GM12874 (cell line): ENCODE measurements around the gene ZBTB42.

ENCODE experiments used
- CTCF ChIP-seq: IDR thresholded peaks from 2 replicates; pipeline ENCODE4 v1.5.1; 2011; ENCODE audit warnings: low read depth, mild to moderate bottlenecking, control low read depth, low read length, moderate library complexity; ENCODE audit not compliant: insufficient read depth

ZBTB42 gene

DNA sequence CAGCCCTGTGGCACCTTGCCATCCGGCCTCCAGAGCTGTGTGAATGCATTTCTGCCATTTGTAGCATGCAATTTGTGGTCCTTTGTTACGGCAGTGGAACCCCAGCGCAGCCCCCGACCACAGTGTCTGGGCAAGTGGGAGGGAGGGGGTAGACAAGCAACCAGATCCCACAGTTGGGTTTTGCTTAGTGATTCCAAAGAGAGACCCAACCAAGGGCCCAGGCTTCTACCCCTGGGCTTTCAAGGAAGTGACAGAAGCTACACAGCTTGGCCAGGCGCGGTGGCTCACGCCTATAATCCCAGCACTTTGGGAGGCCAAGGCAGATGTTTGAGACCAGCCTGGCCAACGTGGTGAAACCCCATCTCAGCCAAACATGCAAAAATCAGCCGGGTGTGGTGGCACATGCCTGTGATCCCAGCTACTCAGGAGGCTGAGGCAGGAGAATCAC is 17.8 kb downstream of the ZBTB42 start:
- no peak for TF ChIP-seq CTCF

DNA sequence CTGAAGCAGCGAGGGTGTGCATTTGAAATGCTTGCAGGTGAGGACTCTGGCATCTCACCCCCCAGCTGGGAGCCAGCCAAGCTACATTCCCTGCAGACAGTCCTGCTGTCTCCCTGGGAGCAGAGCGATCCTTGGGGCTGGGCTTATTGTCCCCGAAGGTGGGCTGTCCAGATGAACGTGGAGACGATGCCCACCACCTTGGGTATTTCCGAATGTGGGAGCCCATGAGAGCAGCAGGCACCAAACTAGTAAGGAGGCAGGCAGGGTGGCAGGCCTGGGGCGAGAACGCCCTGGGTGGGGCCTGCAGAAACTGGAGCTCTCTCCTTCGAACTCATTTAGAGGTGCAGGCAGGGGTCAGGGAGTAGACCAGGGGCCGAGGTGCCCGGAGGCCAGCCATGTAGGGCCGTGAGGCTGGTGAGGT is 18.5 kb downstream of the ZBTB42 start:
- TF ChIP-seq CTCF = no peak

DNA sequence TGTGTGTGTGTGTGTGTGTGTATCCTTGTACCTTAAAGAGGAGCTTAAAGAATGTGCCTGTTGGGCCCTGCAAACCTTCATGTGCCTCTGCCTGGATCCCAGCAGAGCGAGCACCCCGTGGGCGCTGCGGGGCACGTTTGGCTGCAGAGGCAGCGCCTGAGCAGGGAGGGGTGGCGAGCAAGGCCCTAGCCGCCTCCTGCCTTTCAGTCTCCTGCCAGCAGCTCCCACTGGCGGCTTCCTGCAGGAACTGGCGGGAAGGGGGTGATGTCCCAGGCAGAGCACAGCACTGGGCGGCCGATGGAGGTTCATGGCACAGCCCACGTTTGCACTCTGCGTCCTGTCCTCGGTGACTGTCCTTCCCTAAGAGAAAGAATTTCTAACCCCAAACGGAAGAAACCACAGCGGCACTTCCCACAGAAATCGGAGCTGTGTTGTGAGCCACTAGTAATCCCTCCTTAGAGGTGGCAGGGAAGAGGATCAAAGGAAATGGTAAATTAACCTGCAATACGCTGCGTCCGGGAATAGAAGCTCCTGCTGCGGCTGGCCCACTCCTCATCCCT is 19.8 kb downstream of the ZBTB42 start:
- TF ChIP-seq CTCF = no peak

GRCh38 chr14:104821229-104821945 is 20.5 kb downstream of the ZBTB42 start:
- no peak for TF ChIP-seq CTCF

DNA sequence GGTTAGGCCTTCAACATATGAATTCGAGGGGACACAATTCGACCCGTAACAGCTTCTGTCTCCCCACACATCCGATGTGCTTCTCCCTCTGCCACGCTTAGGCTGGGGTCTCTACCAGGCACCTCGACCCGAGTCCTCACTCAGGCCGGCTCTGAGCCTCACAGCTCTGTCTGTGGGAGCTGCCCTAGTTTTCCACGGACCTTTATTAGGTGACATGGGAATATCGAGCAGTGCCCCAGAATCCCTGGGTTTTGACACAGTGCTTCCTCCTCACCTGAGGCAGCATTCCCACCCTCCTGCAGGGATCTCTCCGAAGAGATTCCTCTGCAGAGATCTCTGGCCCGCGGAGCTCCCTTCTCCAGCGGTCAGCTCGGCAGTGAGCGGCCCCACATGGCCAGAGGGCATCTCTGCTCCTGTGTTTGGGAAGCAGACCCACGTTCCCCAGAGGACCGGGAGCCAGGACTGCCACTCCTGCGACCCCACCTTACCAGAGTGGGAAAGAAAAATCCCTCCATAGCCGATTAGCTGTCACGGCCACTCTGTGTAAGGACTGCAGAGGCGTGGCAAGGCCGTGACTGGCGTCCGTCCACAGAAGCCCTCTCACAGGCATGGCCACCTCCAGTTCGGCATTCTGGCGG is 21.2 kb downstream of the ZBTB42 start:
- TF ChIP-seq CTCF = no peak

GRCh38 chr14:104822821-104823615 is 22.1 kb downstream of the ZBTB42 start:
- TF ChIP-seq CTCF = no peak
